ENCODE measurements around the gene FASTKD2.

The FASTKD2 gene

DNA sequence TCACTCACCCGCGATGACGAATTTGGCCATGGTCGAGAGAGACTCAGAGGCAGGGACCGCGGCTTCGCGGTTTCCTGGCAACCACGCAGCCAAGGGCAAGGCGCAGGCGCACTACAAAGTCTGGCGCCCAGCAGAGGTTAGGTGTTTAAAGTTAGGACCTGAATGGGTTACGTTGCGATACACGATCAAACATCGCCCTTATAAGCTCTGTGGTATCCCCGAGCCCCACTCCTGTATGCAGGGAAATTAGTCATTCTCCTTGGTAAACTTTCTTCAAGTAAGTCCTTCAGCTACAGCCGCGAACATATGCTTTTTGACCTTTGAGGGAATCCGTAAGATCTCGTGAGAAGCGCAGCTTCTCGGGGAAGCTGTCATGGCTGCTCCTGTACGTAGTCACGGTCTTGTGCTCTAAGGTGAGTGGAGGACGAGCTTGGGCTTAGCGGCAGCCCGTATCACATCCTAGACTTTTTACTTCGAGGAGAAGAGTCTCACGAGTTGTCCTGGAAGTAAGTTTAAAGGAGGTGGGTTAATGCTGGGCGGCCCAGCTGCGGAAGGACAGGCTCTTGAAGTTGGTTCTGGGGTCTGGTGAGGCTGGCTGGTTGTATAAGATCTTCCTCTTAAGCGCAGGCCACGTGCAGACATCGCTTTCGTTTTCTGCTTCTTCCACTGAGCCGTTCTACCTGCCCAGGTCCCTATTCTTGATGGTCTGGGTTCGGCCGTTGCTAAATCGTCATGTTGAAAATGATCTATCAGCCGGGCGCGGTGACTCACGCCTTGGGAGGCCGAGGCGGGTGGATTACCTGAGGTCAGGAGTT, at the start of gene FASTKD2, which contains the start of gene MDH1B:
TSS of gene FASTKD2 (plus strand) at position 365 of the 815 bp plus-strand sequence. CDS start 1,088 bp downstream, outside the sequence.
TSS of gene MDH1B (minus strand) at position 87 of the 815 bp plus-strand sequence. CDS start at position 30, 57 bp downstream.
- peak; percentile 88 to 90 for DNase-seq

DNA sequence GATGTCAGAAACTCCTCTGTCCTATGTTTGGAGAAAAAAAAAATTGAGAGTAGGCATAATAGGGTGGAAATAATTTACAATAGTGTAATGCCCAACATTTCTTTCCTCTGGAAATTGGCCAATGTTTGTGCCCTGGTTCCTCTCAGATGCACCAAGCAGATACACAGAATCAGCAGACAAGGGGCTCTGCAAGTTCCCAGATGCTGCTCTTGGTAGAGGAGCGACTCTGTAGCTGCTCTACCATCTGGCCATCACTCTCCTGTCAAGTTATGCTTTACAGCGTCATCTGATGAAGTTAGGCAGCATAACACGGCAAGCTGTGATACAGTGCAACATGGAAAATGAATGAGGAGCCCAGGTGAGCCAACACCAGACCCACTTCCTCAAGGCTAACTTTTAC, 48.8 kb upstream of the FASTKD2 start:
- no peak for DNase-seq

DNA sequence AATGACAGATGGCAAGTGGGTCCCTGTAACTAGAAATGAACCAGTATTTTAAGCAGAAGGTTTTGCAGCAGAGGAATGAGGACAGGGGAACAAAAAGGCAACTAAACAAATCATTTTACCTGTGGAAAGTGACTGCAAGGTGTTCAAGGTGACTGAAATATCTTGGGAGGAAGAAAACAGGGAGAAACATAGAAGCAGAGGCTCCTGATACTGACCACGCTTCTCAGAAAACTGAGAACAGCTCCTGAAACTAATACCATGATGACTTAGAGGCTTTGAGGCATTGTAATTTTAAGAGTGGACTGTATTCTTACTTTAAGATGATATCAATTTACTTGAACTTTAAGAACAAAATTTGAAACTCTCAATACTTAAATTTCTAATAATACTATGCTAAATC, 47.1 kb upstream of the FASTKD2 start, which contains the start of gene DYTN:
TSS of gene DYTN (minus strand) at position 101 of the 400 bp plus-strand sequence. CDS start 117 bp downstream, outside the sequence.
- no peak for DNase-seq

DNA sequence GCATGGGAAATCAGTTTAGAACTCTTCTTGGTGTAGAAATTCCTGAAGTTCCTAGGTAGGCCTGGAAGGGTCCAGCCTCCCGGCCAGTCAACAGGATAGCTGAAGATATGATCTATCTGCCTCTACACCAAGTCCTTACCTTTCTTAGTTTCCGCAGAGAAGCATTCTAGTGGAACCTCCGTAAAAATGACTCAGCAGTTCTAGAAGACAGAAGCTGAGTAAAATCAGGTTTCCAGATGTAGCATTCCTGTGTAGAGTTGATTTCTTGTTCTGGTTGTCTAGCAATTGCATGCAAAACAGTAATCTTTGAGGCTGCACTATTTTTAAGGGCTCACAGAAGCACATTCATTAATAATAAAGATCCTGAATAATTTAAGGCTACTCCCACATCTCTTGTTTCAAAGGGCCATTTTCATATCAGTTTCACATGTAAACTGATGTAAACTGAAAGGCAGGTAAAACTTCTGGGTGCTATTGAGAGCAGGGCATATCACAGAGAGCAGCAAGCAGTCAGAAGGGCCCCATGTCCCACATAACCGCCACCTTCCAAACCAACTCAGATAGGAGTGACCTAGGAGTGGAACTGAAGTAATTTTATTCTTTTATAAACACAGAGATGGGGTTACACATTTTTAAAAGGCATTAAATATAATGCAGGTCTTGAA, 44.0 kb upstream of the FASTKD2 start:
- DNase-seq = no peak

GRCh38 chr2:206723288-206723687, 42.1 kb upstream of the FASTKD2 start:
- no peak for DNase-seq

DNA sequence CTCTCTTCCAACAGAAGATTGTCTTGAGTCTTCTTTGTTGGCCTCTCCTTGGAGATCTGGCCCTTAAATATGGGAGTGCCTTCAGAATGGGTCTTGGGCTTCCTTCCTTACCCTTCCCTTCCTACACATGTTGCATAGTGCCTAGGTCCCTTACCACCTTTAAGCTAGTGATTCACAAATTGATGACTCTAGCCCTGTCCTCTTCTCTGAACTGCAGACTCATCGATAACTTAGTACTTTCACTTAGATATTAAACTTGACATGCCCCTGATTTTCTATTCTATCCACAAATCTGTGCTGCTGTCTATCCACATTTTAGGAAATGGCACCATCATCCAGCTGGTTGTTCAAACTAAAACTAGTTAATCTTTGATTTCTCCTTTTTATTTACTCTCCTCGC, 38.1 kb upstream of the FASTKD2 start:
- no peak for DNase-seq

- no peak for DNase-seq
These were observed 36.9 kb upstream of the FASTKD2 start for GRCh38 chr2:206728277-206729199.

DNA sequence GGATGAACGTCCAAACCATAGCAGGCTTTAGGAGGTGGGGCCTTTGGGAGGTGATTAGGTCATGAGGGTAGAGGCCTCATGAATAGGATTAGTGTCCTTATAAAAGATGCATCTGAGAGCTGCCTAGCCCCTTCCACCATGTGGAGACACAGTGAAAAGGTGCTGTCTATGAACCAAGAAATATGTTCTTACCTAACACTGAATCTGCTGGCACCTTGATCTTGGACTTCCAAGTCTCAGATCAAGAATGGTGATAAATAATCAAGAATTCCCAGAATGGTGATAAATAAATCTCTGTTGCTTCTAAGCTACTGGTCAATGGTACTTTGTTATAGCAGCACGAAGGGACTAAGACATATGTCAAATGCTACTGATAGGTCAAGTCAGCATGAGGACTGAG, 32.1 kb upstream of the FASTKD2 start:
- DNase-seq = no peak

DNA sequence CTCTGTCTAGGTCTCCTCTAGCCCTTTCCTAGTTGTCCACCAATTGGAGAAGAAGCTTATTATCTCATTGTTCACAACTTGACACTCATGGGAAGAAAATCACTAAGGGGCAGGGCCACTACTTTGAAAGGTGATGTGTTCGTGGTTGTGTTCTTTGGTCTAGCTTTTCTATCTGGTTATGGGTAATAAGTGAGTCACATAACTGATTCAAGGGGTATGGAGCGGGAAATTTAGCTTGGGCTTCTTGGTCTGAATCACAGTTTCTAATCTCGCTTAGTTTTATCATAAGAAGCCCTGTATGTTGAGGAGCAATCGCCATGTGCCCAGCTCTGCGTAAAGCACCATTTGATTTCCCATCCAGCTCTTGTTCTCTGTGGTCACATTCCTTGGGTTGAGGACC, 28.5 kb upstream of the FASTKD2 start:
- DNase-seq = no peak

- DNase-seq = no peak
These were observed 26.1 kb upstream of the FASTKD2 start for GRCh38 chr2:206739271-206739670.

DNA sequence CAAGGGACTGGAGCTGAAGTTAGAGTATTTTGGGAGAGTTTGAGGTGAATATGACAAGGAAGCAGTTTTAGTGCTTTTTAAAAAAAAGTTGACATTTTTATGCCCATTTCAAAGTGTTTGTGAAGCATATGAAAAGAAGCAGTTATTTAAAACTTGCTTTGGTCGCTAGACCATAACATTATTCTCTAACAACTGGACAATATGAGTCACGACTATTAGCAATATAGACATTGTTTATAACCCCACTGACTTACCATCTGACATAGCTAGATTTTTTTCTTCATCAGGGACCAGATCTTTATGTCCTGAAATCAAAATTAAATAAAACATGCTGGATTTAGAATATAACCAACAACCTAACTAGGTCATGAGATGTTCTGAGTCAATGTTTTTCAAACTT, 24.6 kb upstream of the FASTKD2 start:
- DNase-seq = no peak

- DNase-seq = no peak
These were observed 8.6 kb upstream of the FASTKD2 start for GRCh38 chr2:206756816-206757215.

- no peak for DNase-seq
These were observed 649 bp upstream of the FASTKD2 start for GRCh38 chr2:206764673-206765241.

DNA sequence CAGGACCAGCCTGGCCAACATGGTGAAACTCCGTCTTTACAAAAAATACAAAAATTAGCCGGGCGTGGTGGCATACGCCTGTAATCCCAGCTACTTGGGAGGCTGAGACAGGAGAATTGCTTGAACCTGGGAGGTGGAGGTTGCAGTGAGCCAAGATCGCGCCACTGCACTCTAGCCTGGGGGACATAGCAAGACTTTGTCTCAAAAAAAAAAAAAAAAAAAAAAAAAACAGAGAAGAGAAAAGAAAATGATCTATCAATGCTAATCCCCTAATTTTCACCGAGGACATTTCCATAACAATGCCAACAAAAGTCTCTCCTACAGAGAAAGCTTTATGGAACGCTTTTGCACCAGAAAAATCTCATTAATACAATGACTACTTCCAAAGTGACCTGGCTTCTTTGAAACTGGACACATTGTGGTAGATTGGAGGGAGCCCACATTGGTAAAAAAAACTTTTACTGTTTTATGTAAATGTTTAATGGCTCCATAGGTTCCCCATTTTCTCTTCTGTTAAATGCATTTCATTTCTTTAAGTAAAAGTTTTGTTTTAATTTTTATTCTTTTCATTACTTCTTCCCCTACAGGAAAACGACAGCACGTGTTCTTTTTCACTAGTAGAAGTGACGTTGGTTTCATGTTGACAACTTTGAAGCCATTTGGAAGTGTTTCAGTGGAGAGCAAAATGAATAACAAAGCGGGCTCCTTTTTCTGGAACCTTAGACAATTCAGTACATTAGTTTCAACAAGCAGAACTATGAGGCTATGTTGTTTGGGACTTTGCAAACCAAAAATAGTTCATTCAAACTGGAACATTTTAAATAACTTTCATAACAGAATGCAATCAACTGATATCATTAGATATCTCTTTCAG, 888 bp downstream of the FASTKD2 start:
- DNase-seq = no peak

- DNase-seq = no peak
These were observed 9.5 kb downstream of the FASTKD2 start for GRCh38 chr2:206774871-206775270.

- no peak for DNase-seq
These were observed 11.0 kb downstream of the FASTKD2 start for GRCh38 chr2:206776432-206776831.

GRCh38 chr2:206780671-206781070, 15.3 kb downstream of the FASTKD2 start:
- no peak for DNase-seq

GRCh38 chr2:206783718-206784117, 18.3 kb downstream of the FASTKD2 start:
- DNase-seq = no peak

GRCh38 chr2:206784559-206785353, 19.4 kb downstream of the FASTKD2 start:
- DNase-seq = no peak

DNA sequence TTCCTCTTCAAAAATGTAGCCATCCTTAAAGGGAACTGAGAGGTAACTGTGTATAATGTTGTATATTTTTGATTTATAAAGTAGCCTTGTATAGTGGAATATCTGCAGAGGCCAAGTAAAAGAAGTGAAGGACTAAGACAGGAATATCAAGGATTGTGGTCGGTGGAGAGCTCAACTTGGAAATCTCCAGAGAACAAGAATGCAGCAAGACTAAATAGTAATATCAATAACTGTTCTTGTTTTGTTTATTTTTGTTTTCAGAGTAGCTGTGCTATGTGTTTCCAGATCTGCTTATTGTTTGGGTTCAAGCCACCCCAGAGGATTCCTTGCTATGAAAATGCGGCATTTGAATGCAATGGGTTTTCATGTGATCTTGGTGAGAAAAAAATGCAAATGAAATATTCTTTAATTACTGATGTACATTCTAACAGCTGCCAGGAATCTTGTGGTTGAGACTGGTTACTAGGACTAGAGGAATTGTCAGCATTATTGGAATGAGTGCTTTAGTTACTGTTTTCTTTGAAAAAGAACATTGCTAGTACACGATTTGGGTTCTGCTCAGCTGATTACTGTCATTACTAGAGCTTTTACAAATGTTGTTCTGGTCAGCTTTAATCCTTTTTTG, 25.0 kb downstream of the FASTKD2 start:
- no peak for DNase-seq
